OCI-LY7 (cell line): ENCODE data around the gene DYNLL1.

Source experiments
- CTCF ChIP-seq: fragments of 200-600 bp; sonication (generic); conservative IDR thresholded peaks from 2 replicates; pipeline ENCODE4 v1.5.1; 2014; ENCODE audit warnings: mild to moderate bottlenecking, antibody characterized with exemption, low read length, moderate library complexity, mixed read lengths
- EZH2phosphoT487 ChIP-seq: fragments of 200-600 bp; sonication (generic); IDR thresholded peaks from 2 replicates; pipeline ENCODE4 v1.6.1; 2018; ENCODE audit warnings: low read depth, borderline replicate concordance, mild to moderate bottlenecking, mixed run types, antibody characterized with exemption, low read length, moderate library complexity, mixed read lengths

- TF ChIP-seq EZH2phosphoT487: no peak
- TF ChIP-seq CTCF: no peak
These were observed 5.6 kb upstream of the DYNLL1 start for GRCh38 chr12:120490325-120490724.
